Stimulated activated CD8-positive, alpha-beta memory T cell treated with anti-CD3 and anti-CD28 coated beads, Interleukin-15, amount 100 ng/mL, for 48 hours (primary cell): ENCODE measurements around the gene CNBD2.
"Not testable (repeated sequence)": the region's sequence is repeated elsewhere in the genome, so short reads cannot be mapped to it uniquely, and the experiment has no call there.

Experiments used
- DNase-seq, 2 donors: peaks; one replicate each; pipeline ENCODE4 v3.0.0-alpha.2; 2020; ENCODE audit warnings: low read depth in 2 of 2

Gene CNBD2

DNA sequence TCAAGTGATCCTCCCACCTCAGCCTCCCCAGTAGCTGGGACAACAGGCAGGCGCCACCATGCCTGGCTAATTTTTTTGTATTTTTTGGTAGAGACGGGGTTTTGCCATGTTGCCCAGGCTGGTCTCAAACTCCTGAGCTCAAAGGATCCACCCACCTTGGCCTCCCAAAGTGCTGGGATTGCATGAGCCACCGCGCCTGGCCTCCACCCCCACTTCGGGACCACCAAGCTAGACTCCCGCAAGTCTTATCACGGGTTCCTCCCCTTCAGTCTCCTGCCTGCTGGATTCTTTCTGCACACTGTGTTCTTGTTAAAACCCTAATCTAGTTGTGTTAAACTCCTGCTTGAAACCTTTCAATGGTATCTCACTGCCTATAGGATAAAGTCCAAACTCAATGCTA lies 57.7 kb downstream of the CNBD2 start:
- DNase-seq: not testable (repeated sequence)

DNA sequence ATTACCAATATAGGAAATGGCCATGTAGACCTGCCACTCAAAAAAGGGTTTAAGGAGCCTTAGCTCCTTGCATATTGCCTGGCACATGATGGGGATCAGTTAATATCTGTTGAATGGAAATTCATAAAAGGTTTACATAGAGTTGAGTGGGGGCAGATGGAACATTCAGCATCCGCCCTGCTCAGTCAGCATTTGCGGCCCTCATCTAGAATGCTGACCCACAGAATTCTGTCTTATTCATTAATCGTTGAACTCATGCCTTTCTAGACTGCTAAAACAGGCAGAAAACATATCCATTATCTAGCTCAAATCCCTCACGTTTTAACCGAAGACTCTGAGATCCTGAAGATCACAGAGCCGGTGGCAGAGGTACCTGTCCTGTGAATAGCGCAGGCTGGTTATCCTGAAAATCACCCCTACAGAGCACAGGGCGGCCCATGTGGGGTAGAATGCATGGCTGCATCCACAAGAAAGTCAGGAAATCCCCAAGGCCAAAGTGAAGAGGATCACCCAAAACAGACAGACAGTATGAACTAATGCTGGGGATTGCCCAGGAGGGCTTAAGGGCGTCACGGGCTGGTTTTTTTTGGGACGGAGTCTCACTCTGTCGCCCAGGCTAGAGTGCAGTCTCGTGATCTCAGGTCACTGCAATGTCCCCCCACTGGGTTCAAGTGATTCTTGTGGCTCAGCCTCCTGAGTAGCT lies 59.9 kb downstream of the CNBD2 start:
- DNase-seq: no peak

DNA sequence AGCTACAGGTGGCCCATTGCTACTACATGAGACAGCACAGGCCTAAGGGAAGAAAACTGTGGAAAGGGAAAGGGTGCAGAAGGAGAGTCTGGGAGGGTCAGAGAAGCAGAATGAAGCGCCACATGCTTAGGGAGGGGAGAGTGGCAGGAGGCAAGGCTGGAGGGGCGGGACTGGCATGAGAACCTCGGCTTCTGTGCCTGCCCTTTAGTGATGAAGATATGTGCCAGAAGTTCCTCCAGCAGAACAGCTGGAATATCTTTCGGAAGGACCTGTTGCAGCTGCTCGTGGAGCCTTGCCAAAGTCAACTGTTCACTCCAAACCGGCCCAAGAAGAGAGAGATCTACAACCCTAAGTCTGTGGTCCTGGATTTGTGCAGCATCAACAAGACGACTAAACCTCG lies 61.8 kb downstream of the CNBD2 start:
- DNase-seq: no peak

DNA sequence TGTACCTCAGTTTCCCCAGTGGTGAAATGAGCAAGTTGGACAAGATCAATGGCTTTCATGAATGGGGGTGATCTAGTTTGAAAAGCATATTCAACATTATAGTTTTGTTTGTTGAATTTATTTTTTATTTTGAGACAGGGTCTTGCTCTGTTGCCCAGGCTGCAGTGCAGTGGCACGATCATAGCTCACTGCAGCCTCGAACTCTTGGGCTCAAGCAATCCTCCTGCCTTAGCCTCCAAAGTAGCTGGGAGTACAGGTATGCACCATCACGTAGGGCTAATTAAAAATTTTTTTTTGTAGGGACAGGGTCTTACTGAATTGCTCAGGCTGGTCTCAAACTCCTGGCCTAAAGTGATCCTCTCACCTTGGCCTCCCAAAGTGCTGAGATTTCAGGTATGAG lies 63.4 kb downstream of the CNBD2 start:
- no peak for DNase-seq

DNA sequence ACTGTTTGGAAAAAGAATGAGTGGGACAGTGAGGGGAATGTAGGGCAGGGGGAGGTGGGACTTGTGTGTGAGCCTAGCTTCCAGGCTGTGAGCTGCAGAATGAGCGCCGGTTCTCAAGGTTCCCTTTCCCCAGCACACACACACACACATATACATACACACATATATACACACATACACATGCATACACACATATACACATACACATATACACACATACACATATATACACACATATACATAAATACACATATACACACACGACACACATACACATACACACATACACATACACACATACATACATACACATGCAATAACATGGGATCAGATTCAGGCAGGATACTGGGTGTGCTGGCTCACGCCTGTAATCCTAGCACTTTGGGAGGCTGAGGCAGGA lies 66.5 kb downstream of the CNBD2 start:
- DNase-seq: no peak

DNA sequence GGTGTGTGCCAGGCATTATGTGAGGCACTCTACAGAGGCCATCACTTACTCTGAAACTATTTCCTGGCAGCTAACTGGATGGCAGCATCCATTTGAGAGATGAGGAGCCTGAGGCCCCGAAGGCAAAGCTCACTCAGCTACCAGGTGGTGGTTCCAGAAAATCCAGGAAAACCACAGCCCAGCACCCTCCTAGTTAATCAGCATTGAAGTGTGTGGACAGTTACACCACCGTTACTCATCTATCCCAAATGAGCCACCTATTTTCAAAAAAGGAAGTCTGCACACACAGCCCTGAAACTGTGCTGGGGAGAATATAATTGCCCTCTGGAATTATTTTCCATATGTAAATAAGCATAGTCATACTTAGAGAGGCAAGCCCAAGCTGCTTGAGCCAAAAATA lies 67.4 kb downstream of the CNBD2 start:
- no peak for DNase-seq

DNA sequence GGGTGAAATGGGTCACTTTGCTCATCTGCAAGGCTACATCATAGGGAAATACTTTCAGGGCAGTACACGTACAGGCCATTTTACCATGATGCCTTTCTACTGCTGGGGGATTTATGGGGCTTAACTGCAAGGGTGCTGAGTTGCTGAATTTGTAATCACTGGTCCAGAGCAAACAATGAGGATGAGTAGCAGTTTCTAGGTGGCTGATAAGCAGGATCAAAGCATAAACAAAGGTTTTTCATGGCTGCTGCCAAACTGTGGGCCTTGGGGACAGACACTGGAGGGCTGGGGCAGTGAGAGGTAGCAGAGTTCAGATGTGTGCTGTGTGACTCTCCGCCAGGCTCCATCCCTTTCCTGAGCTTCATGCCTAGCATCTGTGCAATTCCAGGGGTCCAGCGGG lies 68.3 kb downstream of the CNBD2 start:
- no peak for DNase-seq

DNA sequence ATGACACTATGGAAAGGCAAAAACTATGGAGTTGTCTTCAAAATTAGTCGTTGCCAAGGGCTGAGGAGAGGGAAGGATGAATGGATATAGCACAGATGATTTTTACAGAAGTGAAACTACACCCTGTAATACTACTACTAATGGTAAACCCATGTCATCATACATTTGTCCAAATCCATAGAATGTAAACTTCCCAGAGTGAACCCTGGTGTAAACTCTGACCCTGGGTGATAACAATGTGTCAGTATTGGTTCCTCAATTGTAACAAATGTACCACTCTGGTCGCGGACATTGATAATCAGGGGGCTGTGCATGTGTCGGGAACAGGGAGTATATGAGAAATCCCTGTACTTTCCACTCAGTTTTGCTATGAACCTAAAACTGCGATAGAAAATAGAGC lies 72.2 kb downstream of the CNBD2 start:
- DNase-seq: no peak

DNA sequence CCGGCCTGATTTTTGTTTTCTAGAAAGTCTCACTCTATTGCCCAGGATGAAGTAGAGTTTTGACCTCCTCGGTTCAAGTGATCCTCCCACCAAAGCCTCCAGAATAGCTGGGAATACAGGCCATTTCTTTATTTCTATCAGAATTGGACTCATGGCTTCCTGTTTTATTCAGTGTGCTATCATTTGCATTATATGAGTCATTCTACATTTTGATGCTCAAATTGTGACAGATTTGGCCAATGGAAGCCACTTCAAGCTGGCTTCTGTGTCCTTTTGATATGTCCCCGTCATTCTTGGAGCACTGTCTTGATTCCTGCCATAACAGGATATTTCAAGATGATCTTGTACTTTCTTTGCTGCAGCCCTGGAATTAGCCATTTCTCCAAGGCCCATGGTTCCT lies 75.1 kb downstream of the CNBD2 start:
- DNase-seq: no peak

DNA sequence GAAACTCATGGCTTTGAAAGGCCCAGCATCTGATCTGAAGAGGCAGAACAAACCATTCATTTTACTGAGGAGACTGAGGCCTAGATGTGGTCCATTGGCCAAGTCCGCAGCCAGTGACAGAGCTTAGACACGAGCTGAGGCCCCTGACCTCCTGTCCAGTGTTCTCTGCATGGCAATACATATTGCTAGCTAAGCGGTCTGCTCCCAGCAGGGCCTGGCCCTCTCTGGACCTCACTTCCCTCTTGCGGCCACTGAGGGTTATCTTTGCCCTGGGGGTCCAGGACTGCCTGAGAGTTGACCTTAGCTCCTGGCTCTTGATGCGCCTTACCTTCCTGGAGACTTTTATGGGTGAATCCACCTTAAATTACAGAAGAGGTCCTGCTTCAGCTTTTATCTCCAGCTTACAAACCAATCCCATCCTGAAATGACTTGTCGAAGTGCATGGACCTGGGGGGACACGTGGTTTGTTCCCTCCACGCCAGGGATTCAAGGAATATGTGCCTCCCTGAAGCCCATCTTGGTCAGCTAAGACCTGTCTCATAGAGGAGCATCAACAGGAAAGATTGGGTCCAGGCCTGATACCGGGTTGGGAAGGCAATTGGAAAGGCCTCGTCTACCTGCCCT lies 75.6 kb downstream of the CNBD2 start:
- DNase-seq: no peak

DNA sequence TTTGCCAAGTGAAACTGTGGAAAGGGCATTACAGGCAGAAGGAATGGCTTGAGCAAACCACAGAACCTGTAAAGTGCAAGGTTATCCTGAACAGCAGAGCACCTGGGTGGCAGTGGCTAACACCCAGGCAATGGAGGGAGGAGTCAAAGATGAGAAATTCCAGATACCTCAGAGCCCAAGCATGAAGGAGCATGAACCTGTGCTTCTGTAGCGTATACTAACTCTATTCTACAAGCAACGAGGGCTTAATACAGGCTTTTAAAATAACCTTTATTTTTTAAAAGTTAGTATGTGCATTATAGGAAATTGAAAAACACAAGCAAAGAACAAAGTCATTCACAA lies 77.0 kb downstream of the CNBD2 start:
- DNase-seq: no peak

DNA sequence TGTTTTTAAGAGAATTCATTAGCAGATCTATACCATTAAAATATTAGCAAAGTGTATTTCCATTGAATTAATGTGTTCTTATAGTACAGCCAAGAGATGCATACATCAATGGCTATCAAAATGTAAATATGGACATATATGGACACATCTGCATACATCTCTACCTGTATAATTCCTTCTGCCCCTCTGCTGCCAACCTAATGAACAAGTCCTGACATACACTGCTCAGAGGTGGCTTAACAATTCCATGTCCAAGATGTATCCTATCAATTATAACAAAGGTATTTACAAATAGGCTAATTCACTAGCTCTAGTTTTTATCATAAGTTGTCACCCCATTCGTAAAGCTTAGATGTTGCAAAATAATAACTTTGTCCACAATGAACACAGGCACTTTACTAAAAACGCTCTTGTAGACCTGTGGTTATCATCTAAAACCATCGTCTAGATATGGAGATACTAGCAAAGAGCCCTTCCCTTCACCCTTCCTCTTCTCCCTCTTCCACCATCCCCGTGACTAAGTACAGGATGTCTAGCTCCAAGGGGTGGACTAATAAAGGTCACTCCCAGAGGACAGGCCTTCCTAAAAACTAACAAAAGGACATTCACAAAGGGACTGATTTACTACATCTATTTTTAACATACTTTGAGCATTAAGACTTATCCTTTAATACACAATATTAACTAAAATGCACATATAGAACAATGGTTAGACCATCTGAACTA lies 77.8 kb downstream of the CNBD2 start:
- not testable (repeated sequence) for DNase-seq

DNA sequence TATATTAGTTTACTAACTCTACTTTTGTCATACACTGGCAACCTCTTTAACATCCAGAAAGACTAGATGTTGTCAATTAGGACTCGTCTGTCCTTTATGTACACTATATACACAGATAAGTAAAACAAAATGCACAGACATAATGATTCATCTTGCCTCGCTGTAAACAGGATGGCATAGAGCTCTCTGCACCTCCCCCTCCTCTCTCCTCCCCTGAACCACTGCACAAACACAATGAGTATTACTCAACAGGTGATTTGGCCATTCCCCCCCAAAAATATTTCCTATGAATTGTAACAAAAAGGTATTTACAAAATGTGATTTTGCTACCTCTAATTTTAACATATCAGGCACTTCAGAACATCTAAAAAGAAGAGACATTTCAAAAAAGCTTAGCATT lies 81.0 kb downstream of the CNBD2 start:
- DNase-seq: not testable (repeated sequence)

DNA sequence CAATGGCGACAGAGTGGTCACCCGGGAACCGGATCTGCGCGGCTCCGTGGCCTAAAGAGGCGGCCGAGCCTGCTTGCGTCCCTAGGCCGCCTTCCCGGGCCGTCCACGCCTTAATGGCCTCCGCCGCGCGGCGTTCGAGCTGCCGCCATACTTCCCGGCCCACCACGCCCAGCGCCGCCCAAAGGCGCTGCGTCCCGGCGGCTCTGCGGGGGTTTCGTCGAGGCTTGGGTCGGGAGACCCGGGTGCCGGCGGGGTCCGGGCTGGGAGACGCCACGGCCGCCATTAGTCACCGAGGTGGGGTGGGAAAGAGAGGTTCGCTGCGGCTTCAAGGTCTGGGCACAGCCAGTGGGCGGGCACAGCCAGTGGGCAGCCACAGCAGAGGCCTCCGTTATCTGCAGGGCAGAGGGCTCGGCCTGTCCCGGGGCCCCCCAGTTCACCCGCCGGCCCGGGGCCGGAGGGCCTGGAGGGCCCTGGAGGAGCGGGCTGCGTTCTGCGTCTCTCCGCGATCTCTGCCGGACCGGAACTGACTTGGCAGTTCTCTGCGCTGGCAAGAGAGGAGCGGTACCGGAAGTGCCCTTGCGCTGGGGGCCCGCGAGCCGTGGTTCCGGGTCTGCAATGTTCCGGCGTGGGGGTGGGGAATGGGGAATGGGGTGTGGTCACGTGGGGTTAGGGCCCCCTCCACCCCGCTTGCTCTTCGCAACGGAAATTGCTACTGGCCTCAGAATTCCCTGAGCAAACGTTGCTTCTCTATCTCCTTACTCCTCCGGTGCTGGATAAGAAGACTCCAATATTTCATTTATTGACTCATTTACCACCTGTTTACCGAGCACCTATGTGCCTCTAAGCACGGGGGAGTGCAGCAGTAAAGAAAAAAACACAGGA lies 82.3 kb downstream of the CNBD2 start:
- DNase-seq: peak; percentile 85 to 87

DNA sequence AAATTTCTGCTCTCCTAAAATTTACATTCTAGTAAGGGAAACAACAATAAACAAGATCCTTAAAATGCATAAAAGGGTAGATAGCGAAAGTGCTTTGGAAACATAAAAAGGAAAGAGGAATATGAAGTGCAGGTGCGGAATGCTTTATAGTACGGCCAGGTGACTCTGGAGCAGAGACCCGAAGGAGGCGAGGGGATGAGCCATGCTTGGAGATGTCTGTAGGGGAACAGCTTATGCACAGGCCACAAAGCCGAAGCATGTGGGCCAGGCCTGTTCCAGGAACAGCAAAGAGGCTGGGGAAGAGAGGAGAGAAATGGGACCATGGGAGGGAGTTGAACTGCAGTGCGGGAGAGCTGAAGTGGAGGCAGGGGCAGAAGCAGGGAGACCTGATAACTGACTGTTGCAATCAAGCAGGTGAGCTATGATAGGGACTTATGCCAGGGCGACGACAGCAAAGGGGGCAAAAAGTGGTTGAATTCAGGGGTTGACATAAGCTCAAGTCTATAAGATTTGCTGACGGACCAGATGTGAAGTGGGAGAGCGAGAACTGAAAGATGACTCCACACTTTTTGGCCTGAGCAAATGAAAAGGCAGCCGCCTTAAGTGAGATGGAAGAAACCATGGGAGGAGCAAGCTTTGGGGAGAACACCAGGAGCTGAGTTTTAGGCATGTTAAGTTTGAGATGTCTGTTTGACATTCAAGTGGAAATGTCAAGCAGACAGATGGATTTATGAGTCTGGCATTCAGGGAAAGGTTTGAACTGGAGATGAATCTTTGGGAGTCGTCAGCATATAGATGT lies 83.1 kb downstream of the CNBD2 start:
- no peak for DNase-seq

DNA sequence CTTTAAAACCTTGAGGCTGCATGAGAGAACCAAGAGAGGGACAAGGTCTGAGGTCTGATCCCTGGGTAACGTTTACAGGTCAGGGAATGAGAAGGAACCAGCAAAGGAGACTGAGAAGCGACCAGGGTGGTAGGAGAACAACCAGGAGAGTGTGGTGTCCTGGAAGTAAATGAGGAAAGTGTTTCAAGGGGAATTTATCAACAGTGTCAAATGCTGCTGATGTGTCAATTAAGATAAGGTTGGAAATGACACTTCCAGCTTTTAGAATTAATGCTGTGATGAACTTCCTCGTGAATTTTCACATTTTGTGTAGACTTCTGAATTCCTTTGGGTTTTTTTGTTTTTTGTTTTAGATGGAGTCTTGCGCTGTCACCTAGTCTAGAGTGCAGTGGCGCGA lies 83.7 kb downstream of the CNBD2 start:
- no peak for DNase-seq

DNA sequence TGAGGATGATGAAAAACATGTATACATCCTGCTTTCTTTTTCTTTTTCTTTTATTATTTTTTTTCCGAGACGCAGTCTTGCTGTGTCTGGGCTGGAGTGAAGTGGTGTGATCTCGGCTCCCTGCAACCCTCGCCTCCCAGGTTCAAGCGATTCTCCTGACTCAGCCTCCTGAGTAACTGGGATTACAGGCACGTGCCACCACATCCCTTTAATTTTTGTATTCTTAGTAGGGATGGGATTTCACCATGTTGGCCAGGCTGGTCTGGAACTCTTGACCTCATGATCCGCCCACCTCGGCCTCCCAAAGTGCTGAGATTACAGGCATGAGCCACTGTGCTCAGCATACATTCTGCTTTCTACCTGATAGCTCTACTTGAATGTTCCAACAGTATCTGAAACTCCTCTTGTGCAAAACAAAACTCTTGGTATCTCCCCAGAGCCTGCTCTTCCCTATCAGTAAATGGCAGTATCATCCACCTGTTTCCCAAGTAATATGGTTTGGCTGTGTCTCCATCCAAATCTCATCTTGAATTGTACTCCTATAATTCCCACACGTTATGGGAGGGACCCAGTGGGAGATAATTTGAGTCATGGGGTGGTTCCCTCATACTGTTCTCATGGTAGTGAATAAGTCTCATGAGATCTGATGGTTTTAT lies 85.6 kb downstream of the CNBD2 start:
- DNase-seq: not testable (repeated sequence)

DNA sequence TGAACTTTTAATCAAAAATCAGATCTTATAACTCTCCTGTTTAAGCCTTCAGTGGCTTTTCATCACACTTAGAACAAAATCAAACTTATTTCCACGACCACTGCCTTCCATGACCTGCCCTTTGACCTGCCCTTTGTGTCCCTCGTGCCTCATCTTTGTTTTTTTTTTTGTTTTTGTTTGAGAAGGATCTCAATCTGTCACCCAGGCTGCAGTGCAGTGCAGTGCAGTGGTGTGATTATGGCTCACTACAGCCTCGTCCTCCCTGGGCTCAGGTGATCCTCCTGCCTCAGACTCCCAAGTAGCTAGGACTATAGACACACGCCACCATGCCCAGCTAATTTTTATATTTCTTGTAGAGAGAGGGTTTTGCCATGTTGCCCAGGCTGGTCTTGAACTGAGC lies 86.8 kb downstream of the CNBD2 start:
- no peak for DNase-seq

DNA sequence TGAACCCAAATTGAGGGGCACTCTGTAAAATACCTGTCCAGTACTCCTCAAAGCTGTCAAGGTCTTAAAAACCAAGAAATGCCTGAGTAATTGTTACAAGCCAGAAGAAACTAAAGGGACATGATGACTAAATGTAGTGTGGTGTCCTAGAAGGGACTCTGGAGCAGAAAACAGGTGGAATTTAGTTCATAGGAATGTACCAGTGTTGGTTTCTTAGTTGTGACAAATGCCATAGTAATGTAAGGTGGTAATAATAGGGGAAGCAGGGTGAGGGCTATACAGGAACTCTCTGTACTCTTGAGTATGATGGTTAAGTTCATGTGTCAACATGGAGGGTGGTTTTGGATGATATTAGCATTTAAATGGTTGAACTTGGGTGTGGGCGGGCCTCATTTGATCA lies 92.3 kb downstream of the CNBD2 start:
- no peak for DNase-seq

DNA sequence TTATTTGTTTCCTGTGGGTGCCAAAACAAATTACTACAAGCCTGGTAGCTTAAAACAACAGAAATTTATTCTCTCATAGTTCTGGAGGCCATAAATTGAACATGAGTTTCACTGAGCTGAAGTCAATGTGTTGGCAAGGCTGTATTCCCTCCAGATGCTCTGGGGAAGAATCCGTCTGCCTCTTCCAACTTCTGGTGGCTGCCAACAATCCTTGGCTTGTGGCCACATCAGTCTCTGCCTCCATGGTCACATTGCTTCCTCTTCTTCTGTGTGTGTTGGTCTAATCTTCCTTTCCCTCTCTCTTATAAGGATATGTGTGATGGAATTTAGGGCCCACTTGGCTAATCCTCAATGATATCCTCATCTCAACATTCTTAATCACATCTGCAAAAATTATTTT lies 93.4 kb downstream of the CNBD2 start:
- no peak for DNase-seq

DNA sequence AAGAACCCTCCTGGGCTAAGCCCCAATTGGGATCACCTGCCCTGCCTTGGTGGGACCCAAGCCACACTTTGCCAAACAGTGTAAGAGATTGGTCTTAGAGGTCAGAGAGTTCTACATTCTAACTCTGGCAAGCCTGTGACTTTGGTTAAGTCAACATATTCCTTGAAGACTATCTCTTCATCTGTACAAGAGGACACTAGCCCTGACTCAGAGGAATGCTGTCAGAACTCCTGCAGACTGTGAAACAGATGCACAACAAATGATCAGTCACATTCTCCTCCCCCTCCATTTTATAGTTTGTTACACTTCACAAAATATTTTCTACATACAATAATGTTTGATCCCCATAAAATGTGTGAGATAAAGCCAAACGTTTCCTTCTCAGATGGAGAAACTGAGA lies 94.4 kb downstream of the CNBD2 start:
- no peak for DNase-seq
